ENCODE results near the gene RPS26. TPM values are rescaled to one million over a fixed set of nuclear protein-coding genes. Genes with fewer than 3 reads are reported as not detected.
"Not testable (repeated sequence)": the region's sequence is repeated elsewhere in the genome, so short reads cannot be mapped to it uniquely, and the experiment has no call there.

Gene RPS26
- polyA plus RNA-seq, 3 donors, result 1,111 to 1,459 (median 1,152) TPM

DNA sequence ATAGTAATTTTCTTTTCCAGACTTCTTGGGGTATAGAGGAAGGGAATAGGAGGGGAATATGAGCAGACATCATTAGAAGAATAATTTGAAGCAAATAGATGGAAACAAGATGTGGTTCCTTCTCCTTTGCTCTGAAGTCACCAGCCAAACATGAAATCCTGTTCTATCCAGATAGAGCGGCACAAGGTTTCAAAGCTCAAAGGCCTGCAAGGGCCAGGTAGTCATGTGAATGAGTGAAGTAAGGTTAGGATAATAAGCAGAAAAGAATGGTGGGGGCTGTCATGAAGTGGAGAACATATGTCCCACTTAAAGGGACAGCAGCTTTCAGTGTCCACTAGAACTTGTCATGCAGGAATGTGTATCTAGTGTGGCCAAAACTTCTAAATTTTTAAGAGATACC lies 23.4 kb upstream of the RPS26 start:
- WGBS, 3 donors, result 93 to 100% (median 100%) methylated on average over 1 of the region's 1 CpG
- no peak overlapping the region for H3K27ac ChIP-seq (ENCODE audit: low read depth, low read length)

DNA sequence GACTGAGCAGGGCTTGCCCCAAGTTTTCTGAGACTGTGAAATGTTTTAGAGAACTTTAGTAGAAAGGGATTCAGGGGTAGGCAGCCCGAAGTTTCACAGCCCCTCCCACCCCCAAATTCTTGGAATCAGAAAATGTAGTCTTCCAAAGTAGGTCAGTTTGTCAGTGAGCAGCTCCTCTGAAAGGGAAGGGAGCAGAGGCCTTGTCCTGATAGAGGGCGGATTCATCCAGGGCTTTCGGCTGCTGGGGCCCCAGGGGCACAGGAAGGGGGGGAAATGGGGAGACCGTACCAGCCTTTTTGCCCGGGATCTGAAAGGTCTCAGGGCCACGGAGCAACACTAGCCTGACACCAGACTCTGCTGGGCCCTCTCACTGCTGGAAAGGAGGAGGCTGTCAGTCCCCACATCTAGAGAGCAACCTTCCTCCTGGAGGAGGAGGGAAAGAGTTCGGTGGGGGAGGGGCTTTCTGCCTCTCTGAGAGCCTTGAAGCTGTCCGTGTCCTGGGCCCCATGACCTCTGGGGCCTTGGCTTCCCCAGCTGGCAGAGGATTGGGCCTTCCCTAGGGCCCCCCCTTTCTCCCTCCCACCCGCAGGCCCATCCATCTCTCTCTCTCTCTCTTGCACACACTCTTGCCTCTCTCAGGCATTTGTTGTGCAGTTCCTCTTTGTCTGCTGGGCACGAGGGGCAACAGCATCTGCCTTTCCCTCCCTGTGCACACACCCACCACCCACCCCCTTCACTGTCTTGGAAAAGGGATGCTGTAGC lies 21.1 kb upstream of the RPS26 start, which contains the start of gene IKZF4:
Gene IKZF4, plus strand, starts transcription at position 621 of the 762 bp plus-strand sequence. CDS start 451 bp downstream, outside the sequence.
- peak within 1 kb of the TSS; percentile 73 for H3K27ac ChIP-seq (ENCODE audit: low read depth, low read length)
- WGBS, 3 donors, result 15 to 45% (median 21%) methylated on average over 10 of the region's 10 CpGs

DNA sequence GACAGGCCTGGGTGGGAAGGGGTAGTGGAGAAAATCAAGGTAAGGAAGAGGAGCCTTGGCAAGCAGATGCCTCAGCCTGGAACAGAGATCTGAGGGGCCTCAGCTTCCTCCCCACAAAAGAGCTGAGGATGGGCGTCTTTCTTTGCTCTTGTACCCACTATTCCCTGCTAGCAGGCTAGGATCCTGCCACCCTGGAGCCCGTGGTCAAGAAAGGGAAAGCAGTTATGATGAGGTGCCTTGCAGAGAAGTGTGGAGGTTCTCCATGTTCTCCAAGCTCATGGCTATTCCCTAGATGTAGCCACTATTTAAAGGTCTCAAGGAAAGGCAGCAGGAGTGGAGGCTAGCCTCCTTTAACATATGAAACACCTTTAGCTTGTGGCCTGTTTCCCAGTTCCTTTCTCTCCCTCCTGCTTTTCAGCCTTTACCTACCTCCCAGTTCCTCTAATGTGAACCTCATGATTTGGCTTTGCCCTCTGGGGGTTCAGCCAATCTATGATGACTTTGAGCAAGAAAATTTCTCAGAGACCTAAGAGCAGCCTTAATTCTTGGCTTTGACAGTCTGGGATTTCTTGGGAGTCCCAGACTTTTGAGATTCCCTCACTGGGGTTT lies 19.7 kb upstream of the RPS26 start:
- H3K27ac ChIP-seq (ENCODE audit: low read depth, low read length), result peak overlapping the region; percentile 73
- 20 to 55% (median 25%) methylated on average over 2 of the region's 2 CpGs for WGBS, 3 donors

DNA sequence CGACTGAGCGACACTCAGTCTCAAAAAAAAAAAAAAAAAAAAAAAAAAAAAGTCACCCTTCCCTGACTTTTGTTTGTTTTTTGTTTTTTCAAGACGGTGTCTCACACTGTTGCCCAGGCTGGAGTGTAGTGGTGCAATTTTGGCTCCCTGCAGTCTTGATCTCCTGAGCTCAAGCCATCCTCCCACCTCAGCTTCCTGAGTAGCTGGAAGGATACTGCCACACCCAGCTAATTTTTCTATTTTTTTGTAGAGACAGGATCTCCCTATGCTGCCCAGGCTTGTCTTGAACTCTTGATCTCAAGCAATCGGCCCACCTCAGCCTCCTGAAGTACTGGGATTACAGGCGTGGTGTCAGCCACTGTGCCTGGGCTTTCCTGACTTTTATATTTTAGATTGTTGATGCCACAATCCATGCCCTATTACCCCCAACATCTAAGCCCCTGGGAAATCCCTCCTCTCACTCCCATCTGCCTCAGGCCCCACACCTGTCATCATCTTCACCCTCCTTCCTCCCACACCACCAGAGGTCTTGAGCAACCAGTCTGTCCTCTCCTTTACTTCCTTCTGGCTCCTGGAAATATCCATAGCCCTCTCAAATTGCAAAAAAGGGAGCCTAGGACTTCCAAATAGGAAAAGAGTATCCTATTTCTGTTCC lies 13.1 kb upstream of the RPS26 start:
- no peak overlapping the region for H3K27ac ChIP-seq (ENCODE audit: low read depth, low read length)
- WGBS, 3 donors, result 60 to 87% (median 83%) methylated on average over 4 to 5 of the region's 5 CpGs

DNA sequence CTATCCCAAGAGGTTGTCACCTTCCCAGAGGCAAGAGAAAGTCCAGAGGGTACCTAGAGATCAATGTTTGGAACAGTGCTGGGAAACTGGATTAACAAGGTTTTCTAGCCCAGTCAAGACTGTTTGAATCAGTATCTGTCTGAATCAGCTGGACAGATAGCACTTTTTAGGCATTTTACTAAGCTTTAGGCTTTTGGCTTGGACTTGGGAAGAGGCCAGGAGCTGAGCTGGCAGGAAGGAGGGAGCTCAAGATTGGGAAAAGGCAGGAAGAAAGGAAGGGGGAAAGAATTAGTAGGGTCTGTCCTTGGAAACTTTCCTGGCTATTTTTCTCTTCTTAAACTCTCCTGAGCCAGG lies 12.6 kb upstream of the RPS26 start:
- no peak overlapping the region for H3K27ac ChIP-seq (ENCODE audit: low read depth, low read length)

DNA sequence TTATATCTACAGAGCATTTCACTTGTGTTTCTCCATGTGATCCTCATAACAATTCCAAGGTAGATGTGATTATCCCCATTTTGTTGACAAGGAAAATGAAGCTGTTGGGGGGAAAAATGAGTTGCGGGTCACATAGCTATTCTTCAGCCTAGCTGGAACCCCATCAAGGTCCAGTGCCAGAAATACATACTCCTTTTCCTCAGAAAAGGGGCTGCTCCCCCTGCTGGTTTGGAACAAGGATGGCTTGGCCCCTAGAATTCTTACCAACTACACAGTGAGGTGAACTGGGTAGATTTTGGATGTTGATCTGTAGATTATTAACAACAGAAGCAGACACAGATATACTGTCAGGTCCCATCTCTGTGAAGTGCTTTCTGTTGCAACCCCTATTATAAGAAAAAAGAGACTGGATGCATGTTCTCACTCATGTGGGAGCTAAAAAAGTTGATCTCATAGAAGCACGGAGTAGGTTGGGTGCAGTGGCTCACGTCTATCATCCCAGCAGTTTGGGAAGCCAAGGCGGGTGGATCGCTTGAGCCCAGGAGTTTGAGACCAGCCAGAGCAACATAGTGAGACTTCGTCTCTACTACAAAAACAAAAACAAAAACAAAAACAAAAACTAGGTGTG lies 11.9 kb upstream of the RPS26 start:
- no peak overlapping the region for H3K27ac ChIP-seq (ENCODE audit: low read depth, low read length)

DNA sequence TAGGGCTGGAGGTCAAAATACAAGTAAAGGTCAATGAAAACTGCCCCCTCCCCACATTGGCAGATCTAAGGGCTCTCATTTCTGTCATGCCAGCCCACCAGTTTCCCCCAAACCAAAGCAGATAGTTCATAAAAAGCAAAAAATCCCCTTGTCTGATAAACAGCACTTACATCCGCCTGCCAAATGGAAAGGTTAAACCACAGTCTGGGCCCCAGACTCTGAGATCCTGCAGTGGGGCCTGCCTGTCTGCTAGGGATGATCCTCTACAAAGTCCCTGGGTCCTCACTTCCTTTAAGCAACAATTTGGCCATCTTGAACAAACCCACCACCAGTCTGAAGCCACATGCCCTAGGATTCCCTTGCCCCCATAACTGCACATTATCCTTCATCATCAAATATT lies 9.7 kb upstream of the RPS26 start:
- no peak overlapping the region for H3K27ac ChIP-seq (ENCODE audit: low read depth, low read length)
- 50 to 84% (median 76%) methylated on average over 1 of the region's 1 CpG for WGBS, 3 donors

More for the DNA sequence above, 11.9 kb upstream of the RPS26 start:
- 75 to 85% (median 80%) methylated on average over 6 of the region's 6 CpGs for WGBS, 3 donors

DNA sequence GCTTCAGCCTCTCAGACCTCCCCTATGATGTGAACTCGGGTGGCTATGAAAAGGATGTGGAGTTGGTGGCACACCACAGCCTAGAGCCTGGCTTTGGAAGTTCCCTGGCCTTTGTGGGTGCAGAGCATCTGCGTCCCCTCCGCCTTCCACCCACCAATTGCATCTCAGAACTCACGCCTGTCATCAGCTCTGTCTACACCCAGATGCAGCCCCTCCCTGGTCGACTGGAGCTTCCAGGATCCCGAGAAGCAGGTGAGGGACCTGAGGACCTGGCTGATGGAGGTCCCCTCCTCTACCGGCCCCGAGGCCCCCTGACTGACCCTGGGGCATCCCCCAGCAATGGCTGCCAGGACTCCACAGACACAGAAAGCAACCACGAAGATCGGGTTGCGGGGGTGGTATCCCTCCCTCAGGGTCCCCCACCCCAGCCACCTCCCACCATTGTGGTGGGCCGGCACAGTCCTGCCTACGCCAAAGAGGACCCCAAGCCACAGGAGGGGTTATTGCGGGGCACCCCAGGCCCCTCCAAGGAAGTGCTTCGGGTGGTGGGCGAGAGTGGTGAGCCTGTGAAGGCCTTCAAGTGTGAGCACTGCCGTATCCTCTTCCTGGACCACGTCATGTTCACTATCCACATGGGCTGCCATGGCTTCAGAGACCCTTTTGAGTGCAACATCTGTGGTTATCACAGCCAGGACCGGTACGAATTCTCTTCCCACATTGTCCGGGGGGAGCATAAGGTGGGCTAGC lies 7.0 kb upstream of the RPS26 start:
- H3K27ac ChIP-seq (ENCODE audit: low read depth, low read length), result no peak overlapping the region
- 82 to 86% (median 84%) methylated on average over 21 of the region's 21 CpGs for WGBS, 3 donors

DNA sequence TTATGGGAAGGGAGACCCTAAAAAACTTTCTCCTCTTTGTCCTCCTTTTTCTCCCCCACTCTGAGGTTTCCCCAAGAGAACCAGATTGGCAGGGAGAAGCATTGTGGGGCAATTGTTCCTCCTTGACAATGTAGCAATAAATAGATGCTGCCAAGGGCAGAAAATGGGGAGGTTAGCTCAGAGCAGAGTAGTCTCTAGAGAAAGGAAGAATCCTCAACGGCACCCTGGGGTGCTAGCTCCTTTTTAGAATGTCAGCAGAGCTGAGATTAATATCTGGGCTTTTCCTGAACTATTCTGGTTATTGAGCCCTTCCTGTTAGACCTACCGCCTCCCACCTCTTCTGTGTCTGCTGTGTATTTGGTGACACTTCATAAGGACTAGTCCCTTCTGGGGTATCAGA lies 4.6 kb upstream of the RPS26 start:
- 43 to 73% (median 45%) methylated on average over 2 of the region's 2 CpGs for WGBS, 3 donors
- H3K27ac ChIP-seq (ENCODE audit: low read depth, low read length), result no peak overlapping the region

DNA sequence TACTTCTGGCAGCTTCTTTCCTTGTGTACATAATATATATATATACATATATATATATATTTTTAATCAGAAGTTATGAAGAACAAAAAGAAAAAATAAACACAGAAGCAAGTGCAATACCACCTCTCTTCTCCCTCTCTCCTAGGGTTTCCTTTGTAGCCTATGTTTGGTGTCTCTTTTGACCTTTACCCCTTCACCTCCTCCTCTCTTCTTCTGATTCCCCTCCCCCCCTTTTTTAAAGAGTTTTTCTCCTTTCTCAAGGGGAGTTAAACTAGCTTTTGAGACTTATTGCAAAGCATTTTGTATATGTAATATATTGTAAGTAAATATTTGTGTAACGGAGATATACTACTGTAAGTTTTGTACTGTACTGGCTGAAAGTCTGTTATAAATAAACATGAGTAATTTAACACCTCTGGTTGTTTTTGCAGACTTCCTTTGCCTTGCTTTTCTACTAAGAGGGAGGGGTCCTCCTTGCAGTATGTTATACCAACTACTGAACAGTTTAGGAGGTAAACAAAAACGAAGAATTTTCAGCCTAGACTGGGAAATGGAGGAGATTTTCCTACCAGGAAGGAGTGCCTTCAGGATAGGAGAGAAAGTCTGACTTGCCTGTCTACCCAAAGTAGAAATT lies 3.6 kb upstream of the RPS26 start:
- WGBS, 3 donors, result 43 to 66% (median 62%) methylated on average over 2 of the region's 2 CpGs
- no peak overlapping the region for H3K27ac ChIP-seq (ENCODE audit: low read depth, low read length)

DNA sequence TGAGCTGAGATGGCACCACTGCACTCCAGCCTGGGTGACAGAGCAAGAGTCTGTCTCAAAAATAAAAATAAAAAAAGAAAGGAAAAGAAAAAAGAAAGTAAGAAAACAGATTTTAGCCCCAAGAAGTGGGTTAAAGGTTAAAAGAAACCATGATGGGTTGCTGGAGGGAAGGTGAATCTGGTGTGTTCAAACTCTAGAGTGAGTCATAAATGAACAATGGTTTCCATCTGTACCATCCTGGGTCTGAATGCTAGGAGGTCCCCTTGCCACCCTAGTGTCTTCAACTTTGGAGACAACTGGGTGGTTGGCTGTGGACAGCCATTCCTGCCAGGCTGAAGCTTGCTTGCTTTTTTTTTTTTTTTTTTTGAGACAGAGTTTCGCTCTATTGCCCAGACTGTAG lies 1.6 kb upstream of the RPS26 start:
- whole genome bisulfite sequencing, 3 donors, result 92 to 100% (median 100%) methylated on average over 1 of the region's 1 CpG
- H3K27ac ChIP-seq (ENCODE audit: low read depth, low read length), result no peak overlapping the region

DNA sequence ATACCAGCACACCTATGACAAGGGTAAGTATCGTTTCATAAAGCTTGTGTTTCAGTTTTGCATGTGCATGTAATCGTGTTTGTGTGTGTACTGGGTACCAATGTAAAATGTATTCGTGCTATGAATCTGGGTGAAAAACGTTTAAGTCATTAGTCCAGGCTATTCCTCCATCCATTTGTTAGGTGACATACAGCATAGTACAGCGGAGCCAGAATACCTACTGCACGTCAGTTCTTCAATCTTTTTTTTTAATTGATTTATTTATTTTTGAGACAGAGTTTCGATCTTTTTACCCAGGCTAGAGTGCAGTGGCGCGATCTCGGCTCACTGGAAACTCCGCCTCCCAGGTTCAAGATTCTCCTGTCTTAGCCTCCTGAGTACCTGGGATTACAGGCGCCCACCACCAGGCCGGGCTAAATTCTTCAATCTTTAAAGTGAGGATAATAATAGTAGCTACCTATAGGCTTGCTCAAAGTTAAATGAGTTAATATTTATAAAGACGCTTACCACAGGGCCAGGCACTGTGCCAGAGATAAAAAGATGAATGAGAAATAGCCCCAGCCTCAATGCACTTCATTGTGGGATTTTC lies 661 bp upstream of the RPS26 start:
- no peak overlapping the region for H3K27ac ChIP-seq (ENCODE audit: low read depth, low read length)
- WGBS, 3 donors, result 22 to 68% (median 65%) methylated on average over 14 of the region's 14 CpGs

DNA sequence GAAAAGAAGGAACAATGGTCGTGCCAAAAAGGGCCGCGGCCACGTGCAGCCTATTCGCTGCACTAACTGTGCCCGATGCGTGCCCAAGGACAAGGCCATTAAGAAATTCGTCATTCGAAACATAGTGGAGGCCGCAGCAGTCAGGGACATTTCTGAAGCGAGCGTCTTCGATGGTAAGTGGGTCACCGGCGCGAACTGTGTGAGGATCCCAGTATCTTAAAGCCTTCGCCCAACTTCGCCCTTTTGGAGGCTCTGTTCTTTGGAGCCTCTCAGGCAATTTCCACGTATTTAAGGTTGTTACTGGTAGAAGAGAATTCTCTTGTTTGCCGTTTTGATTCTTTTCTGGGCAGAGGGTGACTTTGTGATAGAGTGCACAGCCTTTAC lies 704 bp downstream of the RPS26 start:
- H3K27ac ChIP-seq (ENCODE audit: low read depth, low read length), result peak overlapping the region; percentile 73
- WGBS, 3 donors, result 1 to 3% (median 1%) methylated on average over 17 to 18 of the region's 20 CpGs

DNA sequence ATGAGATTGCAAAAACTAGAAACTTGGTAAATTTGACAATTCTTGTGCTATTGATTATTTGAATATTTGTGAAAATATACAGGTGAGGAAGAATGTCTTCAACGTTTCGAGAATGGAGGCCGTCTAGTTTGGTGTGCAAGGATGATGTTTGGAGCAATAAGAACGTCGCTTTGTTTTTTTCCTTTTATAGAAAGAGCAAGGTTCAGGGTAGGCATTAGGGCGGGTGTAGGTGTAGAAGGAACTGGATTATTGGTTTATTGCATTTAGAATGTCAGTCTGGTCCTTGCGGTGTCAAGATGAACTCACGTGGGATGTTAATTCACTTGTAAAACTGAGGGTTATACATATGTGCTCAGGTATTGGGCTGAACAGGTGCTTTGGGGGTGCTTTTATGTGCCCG lies 1.1 kb downstream of the RPS26 start:
- WGBS, 3 donors, result 12 to 40% (median 35%) methylated on average over 9 of the region's 9 CpGs
- H3K27ac ChIP-seq (ENCODE audit: low read depth, low read length), result no peak overlapping the region

DNA sequence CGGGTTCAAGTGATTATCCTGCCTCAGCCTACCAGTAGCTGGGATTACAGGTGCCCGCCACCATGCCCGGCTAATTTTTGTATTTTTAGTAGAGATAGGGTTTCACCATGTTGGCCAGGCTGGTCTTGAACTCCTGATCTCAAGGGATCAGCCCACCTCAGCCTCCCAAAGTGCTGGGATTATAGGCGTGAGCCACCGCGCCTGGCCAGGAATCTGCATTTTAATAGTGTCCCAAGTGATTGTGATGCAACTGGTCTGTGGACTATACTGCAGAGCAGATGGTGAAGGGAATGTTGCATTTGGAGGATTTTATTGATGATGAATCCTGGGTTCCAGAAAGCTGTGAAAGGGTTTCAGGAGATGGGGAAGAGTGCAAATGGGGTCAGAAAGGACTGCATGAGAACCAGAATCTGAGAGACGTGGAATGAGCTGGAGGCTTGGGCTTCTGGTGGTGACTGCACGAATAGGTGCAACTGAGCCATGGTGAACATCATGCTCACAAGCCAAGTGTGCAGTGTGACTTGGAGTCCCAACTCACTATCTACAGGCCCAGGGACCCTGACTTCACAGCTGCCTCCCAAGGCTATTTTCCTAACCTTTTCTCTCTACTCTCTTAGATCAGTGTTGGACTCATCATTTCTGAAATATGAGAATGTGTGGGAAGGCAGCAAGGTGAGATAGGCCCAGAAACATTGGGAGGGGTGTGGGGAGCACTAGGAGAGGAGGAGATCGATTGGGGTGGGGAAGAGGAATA lies 4.5 kb downstream of the RPS26 start:
- WGBS, 3 donors, result 78 to 85% (median 84%) methylated on average over 9 of the region's 9 CpGs
- no peak overlapping the region for H3K27ac ChIP-seq (ENCODE audit: low read depth, low read length)

DNA sequence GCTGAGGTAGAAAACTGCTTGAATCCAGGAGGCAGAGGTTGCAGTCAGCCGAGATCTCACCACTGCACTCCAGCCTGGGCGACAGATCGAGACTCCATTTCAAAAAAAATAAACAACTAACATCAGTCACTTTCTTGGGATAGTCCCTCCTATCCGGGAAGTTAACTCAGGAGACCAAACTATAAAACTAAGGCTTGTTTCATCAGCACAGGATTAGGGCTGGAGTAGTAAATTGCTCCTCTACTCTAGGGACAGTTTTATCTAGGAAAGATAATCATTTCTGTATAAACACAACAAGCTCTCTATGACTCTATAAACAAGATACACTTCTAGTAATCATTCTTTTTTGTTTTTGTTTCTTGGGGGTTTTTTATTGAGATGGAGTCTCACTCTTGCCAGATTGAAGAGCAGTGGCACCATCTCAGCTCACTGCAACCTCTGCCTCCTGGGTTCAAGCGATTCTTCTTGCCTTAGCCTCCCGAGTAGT lies 11.7 kb downstream of the RPS26 start:
- 81 to 93% (median 89%) methylated on average over 6 of the region's 6 CpGs for WGBS, 3 donors

DNA sequence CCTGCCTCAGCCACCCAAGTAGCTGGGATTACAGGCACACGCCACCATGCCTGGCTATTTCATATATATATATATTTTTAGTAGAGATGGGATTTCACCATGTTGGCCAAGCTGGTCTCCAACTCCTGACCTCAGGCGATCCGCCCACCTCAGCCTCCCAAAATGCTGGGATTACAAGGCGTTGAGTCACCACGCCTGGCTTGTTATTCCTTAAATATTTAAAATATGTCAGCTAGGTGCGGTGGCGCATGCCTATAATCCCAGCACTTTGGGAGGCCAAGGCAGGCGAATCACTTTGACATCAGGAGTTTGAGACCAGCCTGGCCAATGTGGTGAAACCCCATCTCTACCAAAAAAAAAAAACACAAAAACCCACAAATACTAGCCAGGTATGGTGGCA lies 18.2 kb downstream of the RPS26 start:
- 92 to 94% (median 93%) methylated on average over 8 of the region's 8 CpGs for WGBS, 3 donors
- not testable (repeated sequence) for H3K27ac ChIP-seq (ENCODE audit: low read depth, low read length)

More for the DNA sequence above, 11.7 kb downstream of the RPS26 start:
- H3K27ac ChIP-seq (ENCODE audit: low read depth, low read length), result no peak overlapping the region

Measured in adipose tissue (tissue), 3 donors.